Cerebellar cortex (tissue), 1 donor: ENCODE data around the gene HERC2.

Source experiments
- DNase-seq: peaks from one replicate; pipeline ENCODE4 v3.0.0-alpha.2; 2015; ENCODE audit warnings: low spot score

The HERC2 gene

GRCh38 chr15:28112962-28113361, 209.0 kb downstream of the HERC2 start:
- no peak for DNase-seq

DNA sequence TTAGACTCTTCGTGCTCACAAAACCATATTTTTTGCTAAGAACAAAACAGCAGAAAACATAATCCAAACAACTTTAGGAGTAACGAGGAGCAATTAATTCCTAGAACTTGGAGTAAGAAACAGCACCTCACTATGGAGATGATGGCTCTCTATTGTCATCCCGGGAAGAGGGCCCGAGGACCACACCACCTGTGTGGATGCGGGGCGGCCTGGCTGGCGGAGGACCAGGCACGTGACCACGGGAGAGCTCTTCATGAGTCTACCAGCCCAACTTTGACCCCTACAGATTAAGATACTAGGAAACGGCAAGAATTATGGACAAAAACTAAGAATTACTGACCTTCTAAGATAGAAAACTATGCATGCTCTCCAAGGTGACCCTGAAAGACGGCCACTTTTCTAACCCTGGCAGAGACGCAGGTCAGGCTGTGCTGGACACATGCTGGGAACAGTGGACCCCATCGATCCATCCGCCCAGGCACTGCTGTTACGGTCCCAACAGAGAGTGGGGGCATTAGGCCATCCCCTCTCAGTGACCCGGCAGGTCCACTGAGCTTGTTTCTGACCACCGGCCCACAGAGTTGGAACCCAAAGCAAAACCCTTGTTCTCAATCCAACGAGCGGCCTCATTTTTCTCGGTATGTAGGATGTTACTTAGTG, 209.7 kb downstream of the HERC2 start:
- no peak for DNase-seq

DNA sequence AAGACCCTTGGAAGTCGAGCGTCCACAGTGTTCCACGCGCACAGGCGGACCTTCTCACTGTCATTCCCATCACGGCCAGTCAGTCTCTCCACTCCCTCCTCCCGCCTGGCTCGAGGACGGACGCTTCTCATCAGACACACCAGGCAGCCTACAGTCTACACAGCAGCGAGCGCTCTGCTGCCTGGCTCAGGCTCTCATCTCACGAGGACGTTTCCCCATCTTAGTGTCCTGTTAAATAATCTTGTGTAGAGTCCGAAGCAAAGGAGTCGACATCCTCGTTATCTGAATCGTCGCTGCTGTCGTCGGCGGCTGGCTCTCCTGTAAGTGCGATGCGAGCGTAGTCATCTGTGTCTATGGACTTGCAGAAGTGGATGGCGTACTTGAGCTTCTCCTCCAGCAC, 210.4 kb downstream of the HERC2 start:
- DNase-seq, result no peak

DNA sequence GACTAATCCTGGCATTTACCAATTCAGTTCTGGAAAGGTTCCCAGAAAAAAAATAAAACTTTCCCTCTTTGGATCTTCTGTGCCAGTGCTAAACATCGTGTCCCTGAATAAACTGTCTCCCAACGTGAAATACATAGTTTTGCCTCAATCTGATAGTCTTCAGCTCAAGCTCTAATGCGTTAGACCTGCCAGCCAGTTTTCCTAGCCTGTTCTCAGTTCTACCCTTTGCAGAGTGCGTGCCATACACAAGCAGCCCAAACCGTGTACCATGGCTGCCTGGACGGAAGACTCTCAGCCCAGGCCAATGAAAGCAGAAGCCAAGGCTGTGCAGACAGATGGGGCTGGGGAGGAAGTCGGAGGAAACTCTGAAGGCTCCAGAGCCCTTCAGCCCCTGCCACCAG, 211.5 kb downstream of the HERC2 start:
- peak; percentile 81 for DNase-seq

DNA sequence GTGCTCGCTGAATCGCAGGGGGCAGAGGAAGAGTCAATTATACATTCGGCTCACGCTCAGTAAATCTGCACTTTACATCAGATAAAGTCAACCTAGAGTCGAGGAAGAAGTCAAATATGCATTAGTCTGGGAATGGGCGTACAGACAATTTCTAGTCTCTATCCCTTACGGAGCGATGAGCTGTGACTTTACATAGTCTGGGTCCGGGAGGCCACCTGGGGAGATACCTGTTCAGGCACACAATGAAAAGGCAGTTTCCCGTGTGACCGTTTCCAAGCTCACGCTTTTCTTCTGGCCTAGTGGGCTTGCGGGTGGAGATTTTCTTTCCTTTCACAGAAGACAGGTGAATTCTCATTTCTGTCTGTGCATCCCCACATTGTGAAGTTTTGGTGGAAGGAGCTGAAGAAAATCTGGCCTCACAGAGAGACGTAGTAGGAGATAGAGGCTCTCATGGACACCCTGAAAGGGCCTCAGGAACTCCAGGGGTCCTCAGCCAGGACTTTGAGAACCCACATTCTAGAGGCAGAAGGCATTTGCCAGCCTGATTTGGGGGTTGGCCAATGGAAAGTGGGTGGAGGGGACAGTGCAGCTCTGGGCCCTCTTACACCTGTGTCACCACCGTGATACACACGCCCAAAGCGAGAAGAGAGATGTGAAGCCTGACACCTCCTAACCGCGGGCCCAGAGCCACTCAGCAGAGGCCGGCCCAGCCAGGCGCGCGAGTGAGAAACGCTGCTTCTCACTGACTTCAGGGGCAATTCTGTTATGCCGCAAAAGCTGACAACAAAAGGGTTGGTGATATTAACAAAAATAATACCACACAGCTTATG, 212.1 kb downstream of the HERC2 start:
- no peak for DNase-seq

DNA sequence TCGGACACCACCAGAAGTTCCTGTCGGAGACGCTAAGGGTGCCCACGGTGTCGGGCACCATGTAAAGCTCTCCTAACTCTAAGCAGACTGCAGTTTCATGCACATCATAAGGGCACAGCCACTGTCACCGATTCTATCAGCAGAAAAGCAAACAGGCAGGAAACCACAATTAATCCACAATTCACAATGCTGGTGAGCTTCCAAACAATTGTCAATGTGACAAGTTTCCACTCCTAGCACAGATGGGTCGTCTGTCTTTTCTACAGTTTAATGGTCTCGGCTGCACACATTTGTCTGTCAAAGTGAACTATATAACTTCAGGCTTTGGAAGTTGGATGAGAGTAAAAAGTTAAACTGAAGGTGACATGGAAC, 214.1 kb downstream of the HERC2 start:
- DNase-seq, result no peak

DNA sequence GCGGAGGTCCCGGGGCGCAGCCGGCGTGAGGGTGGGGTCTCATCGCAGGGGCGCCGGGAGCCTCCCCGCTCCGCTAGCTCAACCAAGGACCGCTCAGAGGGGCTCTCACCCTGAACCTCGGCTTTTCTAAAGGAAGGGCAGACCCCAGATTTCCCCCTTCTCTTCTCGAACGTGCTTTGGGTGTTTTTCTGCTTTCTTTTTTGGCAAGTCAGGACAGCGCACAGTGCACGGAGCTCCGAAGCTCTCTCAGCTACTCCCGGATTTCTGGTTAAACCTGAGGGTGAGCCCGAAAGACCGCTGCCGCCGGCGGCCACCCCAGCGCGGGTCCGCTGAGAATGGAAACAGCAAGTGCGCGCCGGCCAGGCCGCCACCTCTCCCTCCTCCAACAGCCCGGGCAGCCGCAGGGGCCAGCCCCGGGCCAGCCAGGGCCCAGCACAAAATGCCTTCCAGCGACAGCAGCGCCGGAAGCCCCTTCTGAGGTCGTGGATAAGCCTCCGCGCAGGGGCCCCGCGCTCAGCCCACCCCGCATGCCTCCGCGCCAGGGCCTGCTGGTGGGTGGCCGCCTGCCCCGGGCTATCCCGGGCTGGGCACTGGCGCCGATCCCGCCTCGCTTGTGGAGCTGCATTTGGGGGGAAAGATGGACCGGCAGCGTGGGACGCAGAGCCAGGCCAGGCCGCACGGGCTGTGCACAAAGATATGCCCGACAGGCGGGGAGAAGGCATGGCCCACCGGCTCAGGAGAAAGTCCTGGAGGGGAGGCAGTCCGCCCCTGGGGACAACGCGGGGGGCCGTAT, 214.7 kb downstream of the HERC2 start:
- DNase-seq, result no peak

GRCh38 chr15:28106294-28107110, 215.5 kb downstream of the HERC2 start:
- DNase-seq, result no peak

DNA sequence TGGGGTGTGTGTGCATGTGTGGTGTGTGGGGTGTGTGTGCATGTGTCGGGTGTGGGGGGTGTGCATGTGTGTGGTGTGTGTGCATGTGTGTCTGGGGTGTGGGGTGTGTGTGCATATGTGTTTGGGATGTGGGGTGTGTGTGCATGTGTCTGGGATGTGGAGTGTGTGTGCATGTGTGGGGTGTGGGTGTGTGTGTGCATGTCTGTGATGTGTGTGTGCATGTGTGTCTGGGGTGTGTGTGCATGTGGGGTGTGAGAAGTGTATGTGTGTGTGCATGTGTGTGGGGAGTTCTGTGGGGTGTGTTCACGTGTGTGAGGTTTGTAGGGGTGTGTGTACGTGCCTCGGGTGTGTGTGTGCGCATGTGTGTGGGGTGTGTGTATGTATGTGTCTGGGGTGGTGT, 216.2 kb downstream of the HERC2 start:
- DNase-seq, result no peak

DNA sequence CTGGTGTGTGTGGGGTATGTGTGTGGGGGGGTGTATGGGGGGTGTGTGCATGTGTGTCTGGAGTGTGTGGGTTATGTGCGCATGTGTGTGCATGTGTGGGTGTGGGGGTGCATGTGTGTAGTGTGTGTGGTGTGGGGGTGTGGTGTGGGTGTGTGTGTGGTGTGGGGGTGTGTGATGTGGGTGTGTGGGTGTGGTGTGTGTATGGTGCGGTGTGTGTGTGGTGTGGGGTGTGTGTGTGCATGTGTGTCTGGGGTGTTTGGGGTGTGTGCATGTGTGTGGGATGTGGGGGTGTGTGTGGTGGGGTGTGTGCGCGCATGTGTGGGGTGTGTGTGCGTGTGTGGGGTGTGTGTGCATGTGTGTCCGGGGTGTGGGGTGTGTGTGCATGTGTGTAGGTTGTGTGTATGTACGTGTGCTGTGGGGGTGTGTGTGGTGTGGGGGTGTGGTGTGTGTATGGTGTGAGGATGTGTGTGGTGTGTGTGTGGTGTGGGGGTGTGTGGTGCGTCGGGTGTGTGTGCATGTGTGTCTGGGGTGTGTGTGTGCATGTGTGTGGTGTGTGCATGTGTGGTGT, 216.7 kb downstream of the HERC2 start:
- DNase-seq, result no peak

DNA sequence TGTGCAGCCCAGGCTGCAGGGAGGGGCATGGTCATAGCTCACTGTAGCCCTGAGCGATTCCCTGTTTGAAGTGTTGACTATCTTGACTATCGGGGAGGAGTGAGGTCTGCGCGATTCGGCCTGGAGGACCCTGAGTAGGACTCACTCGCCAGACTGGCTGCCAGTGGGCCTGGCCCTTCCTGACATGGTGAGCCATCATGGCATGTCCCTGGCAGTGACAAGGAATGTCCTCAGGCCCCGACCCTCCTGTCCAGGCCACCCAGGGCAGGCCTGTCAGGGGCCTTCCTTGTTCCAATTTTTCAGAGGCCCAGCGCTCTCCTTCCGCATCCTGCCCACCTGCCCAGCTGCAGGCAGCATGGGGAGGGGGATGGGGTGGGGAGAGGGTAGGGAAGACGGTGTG, 217.7 kb downstream of the HERC2 start:
- no peak for DNase-seq

- DNase-seq, result no peak
Observed at GRCh38 chr15:28103831-28104230, 218.1 kb downstream of the HERC2 start.

- DNase-seq, result no peak
Observed at GRCh38 chr15:28101983-28102441, 220.0 kb downstream of the HERC2 start.

GRCh38 chr15:28101201-28101600, 220.8 kb downstream of the HERC2 start:
- no peak for DNase-seq

- no peak for DNase-seq
Observed at GRCh38 chr15:28100516-28101195, 221.3 kb downstream of the HERC2 start.

DNA sequence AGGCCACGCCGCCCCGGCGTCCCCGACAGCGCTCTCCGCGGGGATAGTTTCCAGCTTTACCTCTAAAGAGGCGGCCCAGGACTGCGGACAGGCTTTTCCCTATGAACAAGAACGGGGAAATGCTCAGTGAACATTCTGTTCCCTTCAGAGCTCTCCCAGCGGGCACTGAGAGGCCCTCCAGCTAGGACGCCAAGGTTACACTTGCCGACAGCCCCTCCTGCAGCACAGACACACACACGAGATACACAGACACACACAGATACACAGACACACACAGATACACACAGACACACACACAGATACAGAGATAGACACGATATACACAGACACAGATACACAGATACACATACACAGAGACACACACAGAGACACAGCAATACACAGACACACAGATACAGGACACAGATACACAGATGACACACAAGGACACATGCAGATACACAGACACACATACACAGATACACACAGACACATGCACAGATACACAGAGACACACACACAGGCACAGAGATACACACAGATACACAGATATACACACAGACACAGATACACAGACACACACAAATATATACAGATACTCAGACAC, 222.3 kb downstream of the HERC2 start:
- DNase-seq, result no peak

DNA sequence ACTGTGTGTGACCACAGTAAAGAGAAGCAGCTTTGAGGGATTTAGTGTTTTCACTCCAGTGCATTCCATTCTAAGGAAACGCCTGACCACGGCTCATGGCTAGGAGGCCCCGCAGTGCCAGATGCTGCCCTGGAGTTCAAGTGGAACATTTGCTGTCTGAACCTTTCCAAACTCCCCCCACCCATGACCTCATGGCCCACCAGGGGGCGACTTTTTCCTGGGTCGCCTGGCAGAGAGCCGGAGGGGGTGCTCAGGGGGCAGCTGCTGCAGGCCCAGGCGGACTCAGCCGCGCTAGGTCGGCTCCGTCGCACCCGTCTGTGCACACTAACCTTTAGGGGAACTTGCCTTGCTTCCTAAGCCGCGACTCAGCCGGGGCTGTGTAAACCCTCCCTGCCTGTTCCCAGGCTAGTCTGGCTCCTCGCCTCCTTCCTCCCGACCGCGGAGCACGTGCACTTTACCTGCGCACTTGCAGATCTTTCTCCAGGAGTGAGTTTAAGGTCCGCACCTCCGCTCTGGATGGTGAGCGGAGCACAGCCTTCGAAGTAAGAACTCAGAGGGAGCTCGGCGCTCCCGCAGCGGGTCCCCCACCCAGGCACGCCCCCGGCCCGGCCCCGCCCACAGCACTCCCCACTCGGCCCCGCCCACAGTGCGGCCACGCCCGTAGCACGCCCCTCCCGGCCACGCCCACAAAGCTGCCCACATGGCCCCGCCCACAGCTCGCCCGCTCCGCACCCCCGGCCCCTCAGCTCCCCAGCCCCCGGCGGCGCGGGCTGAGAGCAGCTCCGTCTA, 223.0 kb downstream of the HERC2 start, which contains the start of gene OCA2:
Gene OCA2, minus strand, starts transcription at position 550 of the 789 bp plus-strand sequence. CDS start 17,441 bp downstream, outside the sequence.
- DNase-seq, result peak; percentile 37

DNA sequence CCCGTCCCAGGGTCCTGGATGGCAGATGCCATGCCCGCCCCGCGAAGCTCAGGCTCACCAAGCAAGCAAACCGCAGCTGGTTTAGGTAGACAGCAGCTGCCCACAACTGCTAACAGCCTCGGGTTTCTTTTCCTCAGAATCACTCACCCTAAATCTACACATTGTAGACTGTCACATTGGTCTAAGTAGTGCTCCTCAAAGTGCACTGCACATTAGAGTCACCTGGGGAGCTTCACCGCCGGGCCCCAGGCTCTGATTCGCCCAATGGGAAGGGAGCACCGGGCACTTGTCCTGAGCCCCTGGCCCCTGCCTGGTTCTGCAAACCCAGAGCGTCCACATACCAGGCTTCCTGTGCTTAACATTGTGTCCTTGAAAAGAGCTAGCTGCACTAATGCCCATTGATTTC, 223.6 kb downstream of the HERC2 start:
- DNase-seq, result no peak

GRCh38 chr15:28097656-28098359, 224.2 kb downstream of the HERC2 start:
- DNase-seq, result no peak
